GM21619 (cell line): ENCODE data around the gene NBAS.
"Not testable (repeated sequence)": the region's sequence is repeated elsewhere in the genome, so short reads cannot be mapped to it uniquely, and the experiment has no call there.

Source experiments
- ATAC-seq: cut with Tn5 transposase; IDR thresholded peaks from one replicate; pipeline ENCODE4 v1.9.1; 2021; ENCODE audit not compliant: unreplicated experiment

NBAS gene

DNA sequence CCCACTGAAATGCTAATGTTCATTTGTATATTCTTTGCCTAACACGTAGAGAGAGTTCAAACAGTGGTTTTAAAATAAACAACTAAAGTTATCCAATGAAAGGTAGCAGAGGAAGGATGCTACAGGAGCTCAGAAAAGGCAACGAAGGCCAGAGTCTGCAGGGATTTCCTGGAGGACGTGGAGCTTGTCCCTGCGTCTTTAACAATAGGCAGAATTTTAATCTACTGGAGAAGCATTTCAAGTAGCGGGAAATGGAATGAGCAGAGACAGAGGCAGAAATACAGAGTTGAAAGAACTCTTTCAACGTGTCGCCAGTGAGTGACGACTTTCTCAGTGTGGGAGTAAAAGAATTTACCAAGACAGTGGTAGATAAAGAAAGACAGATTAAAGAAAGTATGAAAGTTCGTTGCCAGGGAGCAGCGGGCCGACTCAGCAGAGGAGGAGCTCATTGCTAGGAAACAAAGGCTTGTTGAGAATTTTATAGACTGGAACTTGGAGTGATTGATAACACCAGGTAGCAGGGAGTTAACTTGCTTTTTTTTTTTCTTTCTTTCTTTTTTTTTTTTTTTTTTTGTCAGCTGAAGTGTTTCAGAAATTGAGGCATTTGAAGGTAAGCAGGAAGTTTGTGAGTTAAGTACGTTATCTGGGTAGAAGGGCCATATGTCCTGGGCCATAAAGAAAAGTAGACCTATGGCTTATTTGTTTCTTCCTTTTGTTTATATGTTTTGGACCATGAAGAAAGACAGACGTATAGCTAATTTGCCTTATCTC is 625 bp upstream of the NBAS start:
- ATAC-seq, result peak; percentile 17

DNA sequence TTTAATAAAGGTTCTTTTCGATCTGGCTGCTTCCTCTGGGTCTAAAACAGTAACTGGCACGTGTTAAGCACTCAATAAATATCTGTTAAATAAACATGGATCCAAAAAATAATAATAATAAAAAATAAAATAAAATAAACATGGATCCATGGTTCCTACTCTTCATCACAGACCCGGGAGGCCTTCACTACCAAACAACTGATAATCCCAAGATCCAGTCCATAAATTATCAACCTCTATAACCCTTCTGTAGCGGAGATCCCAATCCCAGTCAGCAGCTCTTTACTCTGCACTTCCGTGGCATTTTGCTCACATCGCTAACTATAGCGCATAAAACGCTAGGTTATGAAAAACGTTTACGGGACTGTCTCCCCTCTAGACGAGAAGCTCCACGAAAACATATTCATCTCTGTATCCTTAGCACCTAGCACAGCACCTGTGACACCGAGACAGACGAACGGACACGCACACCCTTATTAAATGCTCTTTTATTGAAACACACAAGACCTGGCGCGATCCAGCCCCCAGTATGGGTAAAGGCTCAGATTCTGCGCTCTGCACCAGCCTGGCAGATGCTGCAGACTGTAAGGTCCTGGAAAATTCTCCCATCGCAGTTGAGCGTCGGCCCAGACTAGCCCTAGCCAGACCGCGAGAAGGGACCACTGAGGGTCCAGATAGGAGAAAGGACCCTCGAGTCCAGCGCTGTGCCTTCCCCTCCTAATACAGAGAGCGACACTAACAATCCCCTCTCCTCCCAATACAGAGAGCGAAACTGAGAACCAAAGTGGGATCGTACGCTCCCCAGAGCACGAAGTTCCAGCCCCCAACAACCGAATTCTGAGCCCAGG is 770 bp downstream of the NBAS start:
- peak; percentile 37 for ATAC-seq

DNA sequence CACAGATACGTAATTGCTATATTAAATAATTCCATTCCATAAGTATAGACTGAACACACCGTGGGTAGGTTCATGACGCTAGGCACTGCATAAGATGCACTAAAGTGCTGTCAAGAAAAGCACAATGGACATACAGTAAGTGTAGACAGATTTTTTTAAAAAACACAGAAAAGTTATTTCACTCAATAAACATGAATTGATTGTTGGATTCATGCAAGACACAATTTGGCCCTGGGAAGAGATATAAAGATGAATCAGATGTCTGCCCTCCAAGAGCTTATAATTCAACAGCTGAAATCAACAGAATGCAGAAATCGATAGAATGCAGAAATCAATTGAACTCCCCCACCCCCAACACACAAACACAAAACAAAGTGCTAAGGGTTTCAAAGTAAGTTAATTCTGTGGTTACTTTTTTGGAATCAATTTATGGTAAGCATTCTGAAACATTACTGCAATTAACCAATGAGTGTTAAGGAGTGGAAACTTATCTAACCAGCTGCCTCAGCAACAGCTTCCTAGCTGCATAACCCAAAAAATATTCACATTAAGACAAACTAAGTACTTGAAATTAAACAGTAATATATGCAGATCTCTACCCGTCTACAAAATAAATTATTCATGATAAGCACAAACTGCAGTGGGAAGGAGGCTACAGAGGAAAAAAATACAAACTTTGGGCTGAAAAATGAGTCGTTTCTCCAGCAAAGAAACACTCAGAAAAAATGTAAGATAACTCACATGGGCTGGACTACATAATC is 1.6 kb downstream of the NBAS start:
- ATAC-seq, result no peak

DNA sequence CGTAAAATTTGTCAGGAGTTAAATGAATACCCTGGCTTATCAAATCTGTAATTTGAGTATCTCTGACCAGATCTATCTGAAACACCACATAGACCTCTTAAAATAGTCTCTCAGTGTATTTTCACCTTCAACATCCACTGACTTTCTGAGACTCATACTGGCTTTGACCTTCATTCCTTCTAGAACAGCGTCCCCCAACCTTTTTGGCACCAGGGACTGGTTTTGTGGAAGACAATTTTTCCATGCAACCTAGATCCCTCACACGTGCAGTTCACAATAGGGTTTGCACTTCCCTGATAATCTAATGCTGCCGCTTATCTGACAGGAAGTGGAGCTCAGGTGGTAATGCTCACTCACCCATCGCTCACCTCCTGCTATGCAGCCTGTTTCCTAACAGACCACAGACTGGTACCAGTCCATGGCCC is 3.2 kb downstream of the NBAS start:
- no peak for ATAC-seq

DNA sequence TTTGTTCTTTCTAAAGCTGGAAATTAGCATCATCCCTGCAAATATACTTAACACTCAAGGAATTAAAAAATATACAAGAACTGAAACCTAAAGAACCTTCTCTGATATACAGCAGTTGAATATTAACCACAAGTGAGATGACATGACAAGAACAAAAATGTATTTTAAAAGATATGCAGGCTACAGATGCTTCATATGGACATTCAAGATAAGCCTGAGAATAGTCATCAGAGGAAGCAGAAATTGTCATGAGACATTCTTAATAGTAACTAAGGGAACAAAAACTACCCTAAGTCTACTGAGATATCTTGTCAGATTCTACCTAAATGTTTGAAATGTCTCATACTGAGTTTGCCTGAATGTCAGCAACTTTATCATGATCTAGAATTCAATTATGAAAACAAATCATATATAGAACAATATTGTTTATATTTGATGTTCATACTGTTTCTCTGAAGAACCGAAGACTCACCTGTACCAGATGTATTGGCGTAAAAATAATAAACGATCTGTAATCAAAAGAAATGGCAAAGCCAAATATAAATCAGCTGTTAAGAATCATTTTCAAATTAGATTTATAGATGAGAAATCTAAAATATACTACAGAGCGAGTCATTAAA is 4.7 kb downstream of the NBAS start:
- no peak for ATAC-seq

DNA sequence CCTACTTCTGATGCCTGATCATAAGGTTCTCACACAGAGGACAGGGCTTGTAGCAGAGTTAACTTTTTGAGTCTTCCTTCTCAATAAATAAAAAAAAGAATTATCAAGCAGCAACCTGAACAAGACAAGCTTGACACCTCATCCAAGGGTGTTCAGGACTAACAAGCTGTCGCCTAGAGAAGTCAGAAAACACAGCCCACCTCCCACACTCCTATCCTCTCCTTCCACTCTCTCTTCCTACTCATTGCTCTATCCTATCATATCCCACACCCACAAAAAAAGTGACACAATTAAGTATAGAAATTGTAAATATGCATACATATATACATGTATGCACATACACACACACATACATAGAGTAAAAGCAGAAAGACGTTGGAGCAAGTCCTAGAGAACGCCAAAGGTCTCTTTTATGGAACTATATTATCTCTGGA is 5.4 kb downstream of the NBAS start:
- no peak for ATAC-seq

DNA sequence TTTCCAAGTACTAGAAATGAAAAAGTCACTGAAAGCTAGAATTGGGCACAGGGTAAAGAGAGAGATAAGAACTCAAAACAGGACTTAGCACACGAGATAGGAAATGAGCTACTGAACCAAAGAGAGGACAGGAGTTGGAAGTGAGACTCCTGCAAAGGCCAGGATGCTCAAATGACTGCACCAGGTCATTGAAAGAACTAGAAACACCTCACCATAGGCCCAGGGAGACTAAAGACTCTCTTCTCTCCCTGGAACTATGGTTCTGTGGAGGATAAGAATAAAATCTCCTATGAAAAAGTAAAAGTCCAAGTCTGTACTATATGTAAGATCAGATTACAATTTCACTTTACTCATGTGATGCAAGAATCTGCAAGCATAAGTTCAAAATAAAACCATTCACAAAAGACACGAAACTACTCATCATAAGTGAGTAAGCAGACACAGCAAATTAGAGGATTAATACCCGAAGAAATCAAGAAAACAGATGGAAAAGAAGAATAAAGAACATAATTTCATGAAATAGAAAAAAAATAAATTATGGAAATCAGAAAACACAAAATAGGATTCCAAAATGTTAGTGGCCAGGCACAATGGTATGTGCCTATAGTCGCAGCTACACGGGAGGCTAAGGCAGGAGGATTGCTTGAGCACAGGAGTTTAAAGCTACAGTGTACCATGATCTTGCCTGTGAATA is 6.5 kb downstream of the NBAS start:
- no peak for ATAC-seq

DNA sequence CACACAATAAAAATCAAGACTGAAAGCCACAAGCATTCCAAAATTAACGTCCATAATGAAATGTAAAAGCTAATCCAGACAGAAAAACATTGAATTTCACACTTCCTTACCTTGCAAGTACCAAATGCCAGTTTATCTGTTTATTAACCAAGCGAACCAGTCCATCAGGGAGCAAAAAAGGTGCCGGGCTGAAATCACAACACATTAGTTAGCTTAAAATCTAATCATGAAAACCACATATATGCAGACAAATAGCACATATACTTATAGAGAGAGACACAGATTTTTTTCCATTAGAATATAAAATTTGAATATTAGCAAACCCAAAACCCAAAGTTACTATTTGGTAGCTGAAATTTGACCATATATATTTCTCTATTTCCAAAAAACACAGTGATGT is 7.2 kb downstream of the NBAS start:
- no peak for ATAC-seq

DNA sequence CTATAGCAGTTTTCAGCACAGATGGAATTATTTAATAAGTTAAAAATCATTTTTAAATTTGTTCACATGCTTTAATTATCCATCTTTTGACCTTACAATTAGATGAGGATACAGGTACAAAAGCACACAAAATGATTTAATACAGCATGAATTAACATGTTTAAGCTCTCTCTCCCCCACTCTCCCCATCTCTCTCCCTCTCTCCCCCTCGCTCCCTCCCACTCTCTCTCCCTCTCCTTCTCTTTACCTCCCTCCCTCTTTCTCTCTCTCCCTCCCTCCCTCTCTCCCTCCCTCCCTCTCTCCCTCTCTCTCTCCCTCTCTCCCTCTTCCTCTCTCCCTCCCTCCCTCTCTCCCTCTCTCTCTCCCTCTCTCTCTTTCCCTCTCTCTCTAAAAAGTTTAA is 7.6 kb downstream of the NBAS start:
- no peak for ATAC-seq

DNA sequence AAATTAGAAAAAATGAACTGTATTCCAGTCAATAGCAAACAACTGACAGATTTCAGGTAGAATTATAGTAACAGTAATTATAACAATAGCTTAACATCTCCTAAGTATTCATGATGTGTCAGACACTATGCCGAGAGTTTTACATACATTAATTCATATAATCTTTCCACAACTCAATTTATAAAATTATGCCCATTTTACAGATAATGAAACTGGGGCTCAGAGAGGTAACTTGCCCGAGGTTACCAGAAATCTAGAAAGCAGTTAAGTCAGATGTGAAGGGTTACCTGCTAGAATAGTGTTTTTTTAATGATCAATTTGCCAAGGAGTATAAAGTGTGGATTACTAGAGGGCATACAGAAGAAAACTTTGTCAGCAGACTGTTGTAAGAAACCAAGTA is 12.2 kb downstream of the NBAS start:
- ATAC-seq, result no peak

DNA sequence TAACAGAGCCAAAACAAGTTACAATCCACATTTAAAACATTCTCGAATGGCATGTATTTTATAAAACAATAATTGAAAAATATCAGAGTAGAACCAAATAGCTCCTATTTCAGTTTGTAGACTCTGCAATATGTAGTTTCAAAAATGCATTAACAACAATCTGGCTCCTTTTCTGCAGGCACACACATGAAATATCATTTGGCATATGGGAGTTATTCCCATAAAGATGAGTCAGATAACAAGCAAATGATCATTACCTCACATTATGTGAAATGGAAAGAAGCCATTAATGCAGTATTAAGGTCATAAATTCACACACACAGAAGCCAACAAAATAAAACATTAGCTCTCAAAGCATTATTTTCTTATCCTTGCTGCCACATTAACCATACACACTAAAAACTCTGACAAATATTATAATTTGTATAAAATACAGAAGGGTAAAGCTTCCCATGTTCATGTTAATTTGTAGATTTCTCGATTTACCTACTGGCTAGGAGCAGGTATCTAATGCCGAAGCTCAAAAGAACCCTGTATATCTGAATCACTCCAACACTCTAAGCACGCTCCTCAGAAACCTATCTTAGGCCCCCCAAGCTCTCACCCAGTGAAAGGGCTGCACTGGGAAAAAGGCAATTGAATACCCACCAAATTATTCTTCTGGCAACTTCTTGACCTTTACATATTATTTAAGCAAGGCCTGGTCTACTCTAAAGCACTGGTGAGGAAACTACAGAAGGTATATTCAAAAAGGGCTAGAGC is 13.8 kb downstream of the NBAS start:
- ATAC-seq, result no peak

DNA sequence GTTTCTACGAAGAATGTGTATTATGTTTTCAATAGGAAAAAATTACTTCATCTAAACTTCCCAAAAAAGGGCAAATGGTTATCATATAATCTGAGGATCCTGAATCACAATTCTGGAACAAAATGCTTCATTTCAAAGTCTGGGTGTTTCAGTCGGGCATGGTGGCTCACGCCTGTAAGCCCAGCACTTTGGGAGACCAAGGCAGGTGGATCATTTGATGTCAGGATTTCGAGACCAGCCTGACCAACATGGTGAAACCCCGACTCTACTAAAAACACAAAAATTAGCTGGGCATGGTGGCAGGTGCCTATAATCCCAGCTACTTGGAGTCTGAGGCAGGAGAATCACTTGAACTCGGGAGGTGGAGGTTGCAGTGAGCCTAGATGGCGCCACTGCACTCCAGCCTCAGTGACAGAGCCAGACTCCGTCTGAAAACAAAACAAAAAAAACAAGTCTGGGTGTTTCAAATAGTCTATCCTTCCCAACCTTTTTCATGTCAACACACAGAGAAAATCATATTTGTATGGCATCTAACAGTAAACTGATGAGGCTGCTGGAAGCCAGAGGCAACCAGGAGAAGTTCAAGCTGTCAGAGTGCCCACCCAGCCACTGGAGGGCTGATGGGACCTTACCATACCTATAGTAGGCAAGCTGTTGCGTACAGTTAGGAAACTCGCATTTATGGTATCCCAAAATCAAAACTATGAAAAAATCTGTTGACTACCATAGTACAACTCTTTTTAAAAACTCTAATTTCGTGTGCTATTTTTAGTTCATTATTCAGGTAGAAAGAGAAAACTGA is 14.6 kb downstream of the NBAS start:
- no peak for ATAC-seq

DNA sequence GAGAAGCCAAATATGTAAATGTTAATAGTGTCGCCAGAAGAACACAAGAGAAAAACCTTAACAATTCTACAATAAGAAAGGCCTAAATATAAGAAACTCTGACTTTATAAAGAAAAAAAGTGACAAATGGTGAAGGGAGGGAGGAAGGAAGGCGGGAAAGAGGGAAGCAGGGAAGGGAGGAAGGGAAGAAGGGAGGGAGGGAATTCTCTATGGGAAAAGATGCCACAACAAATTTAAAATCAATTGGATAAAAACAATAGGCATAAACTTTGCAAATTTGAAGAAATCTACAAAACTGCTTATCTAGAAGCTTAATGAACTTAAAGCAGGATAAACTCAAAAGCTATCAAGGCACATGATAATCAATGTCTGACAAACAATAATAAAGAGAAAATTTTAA is 16.9 kb downstream of the NBAS start:
- no peak for ATAC-seq

DNA sequence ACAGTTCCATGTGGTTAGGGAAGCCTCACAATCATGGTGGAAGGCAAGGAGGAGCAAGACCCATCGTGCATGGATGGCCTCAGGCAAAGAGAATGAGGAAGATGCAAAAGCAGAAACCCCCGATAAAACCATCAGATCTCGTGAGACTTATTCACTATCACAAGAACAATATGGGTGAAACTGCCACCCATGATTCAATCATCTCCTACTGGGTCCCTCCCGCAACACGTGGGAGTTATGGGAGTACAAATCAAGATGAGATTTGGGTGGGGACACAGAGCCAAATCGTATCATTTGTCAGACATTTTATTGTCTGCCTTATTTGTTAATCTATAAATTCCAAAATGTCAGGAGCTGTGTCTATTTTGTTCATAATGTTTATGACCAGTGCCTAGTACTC is 17.6 kb downstream of the NBAS start:
- ATAC-seq, result no peak

DNA sequence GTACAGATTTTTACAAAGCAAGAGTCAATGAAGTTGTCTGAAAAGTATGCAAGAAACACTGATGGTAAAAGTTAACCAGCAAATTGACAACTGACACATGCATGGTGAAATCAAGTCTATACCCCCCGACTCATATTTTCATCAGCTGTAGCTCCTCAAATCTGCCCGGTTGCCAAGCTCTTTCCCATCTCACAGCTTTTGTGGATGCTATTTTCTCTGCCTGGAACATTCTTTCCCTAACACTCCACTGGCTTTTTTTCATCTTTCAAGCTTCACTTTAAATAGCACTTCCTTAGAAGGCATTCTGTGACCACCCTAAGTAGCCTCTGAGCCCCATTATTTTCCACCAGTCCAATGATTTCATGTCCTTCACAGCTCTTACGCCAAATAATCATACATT is 18.1 kb downstream of the NBAS start:
- ATAC-seq, result no peak

DNA sequence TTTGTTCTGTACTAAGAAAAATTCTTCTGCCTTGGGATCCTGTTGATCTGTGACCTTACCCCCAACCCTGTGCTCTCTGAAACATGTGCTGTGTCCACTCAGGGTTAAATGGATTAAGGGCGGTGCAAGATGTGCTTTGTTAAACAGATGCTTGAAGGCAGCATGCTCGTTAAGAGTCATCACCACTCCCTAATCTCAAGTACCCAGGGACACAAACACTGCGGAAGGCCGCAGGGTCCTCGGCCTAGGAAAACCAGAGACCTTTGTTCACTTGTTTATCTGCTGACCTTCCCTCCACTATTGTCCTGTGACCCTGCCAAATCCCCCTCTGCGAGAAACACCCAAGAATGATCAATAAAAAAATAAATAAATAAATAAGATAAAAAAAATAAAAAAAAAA is 18.9 kb downstream of the NBAS start:
- not testable (repeated sequence) for ATAC-seq

DNA sequence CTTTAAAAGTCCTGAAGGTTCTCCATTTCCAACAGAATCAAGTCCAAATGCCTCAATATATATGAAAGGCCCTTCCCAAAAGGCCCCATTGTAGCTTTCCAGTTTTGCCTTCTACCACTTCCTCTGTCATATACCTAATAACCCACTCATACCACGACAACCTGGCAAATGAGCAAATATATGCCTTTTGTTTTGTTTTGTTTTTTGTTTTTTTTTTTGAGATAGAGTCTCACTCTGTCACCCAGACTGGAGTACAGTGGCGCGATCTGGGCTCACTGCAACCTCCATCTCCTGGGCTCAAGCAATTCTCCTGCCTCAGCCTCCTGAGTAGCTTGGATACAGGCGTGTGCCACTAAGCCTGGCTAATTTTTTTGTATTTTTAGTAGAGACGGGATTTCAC is 20.6 kb downstream of the NBAS start:
- ATAC-seq, result not testable (repeated sequence)

DNA sequence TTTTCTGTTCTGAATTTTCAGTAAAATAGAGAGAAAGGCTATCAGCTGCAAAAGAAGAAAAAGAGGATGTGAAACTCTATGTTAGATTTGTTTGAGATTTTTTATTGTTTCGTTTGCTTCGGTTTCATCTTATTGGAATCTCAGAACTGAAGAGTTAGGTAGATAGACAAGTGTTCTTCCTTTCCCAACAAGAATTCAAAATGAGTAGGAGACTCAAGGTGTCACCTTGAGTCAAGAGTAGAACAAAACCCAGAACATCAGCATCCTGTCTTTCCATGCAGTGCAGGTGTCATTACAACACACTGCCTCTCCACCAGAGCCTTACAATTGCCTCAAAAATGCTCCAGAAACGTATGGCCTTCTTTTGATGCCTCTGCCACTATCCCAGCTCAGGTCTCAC is 21.1 kb downstream of the NBAS start:
- peak; percentile 86 for ATAC-seq

DNA sequence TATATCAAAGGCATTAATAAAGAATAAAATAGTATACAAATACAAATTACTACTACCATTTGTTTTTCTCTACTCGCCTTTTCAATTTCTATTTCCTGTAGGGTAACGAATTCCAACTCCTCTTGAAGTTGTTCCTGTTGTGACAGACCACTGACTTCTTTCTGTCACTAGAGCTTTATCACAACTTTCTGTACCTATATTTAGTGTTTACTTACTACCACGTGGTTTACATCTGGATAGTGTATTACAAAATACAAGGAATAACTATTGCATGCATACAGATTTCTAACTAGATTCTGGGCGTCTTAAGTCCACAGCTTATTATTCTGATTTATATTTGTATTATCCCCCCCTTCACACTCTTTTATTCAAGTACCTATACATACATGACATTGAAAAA is 22.3 kb downstream of the NBAS start:
- no peak for ATAC-seq
